Endodermal cell (in vitro differentiated cells): ENCODE measurements around the gene NMU. TPM values are rescaled to one million over a fixed set of nuclear protein-coding genes. Genes with fewer than 3 reads are reported as not detected.

ENCODE experiments used
- DNase-seq: peaks from one replicate; pipeline ENCODE4 v3.0.0-alpha.2; 2017
- H3K27ac ChIP-seq: 2 replicates; pipeline ENCODE4 v1.5.1; 2013; ENCODE audit warnings: mild to moderate bottlenecking, low read depth, low read length, moderate library complexity
- H3K27me3 ChIP-seq: 2 replicates; pipeline ENCODE4 v1.6.1; 2013; ENCODE audit warnings: mild to moderate bottlenecking, low read length, moderate library complexity; ENCODE audit not compliant: insufficient read depth, control insufficient read depth, poor library complexity, severe bottlenecking
- H3K36me3 ChIP-seq: 2 replicates; pipeline ENCODE4 v1.7.0; 2013; ENCODE audit warnings: mild to moderate bottlenecking, low read length, moderate library complexity; ENCODE audit not compliant: control insufficient read depth, insufficient read depth
- H3K4me1 ChIP-seq: one replicate; pipeline ENCODE4 v1.7.0; 2013; ENCODE audit warnings: low read length; ENCODE audit not compliant: control insufficient read depth, insufficient read depth
- H3K4me3 ChIP-seq: 2 replicates; pipeline ENCODE4 v1.5.1; 2013; ENCODE audit warnings: mild to moderate bottlenecking, low read length, moderate library complexity
- H3K9ac ChIP-seq: 2 replicates; pipeline ENCODE4 v1.6.1; 2013; ENCODE audit warnings: mild to moderate bottlenecking, low read length, moderate library complexity; ENCODE audit not compliant: poor library complexity, severe bottlenecking; ENCODE audit errors: extremely low read depth
- H3K9me3 ChIP-seq: 2 replicates; pipeline ENCODE4 v1.6.1; 2013; ENCODE audit warnings: mild to moderate bottlenecking, low read length, moderate library complexity; ENCODE audit not compliant: control insufficient read depth
- H3K27ac Mint-ChIP-seq: 2 replicates; pipeline ENCODE4 v1.8.0; 2020; ENCODE audit warnings: mixed read lengths
- H3K27me3 Mint-ChIP-seq: 2 replicates; pipeline ENCODE4 v1.8.0; 2021; ENCODE audit warnings: mild to moderate bottlenecking, mixed read lengths; ENCODE audit not compliant: insufficient read depth
- H3K36me3 Mint-ChIP-seq: 2 replicates; pipeline ENCODE4 v1.8.0; 2020; ENCODE audit warnings: low read depth, mixed read lengths
- H3K4me1 Mint-ChIP-seq: 2 replicates; pipeline ENCODE4 v1.8.0; 2020; ENCODE audit warnings: mixed read lengths
- H3K4me3 Mint-ChIP-seq: 2 replicates; pipeline ENCODE4 v1.8.0; 2020; ENCODE audit warnings: mild to moderate bottlenecking, moderate library complexity, mixed read lengths
- H3K9me3 Mint-ChIP-seq: 2 replicates; pipeline ENCODE4 v1.8.0; 2020; ENCODE audit warnings: mild to moderate bottlenecking, mixed read lengths
- WGBS, 2 experiments: methylation state at CpG; one replicate each; pipeline versions ENCODE4 v1.1.5 to v1.1.7; 2013; ENCODE audit warnings: missing lambda C conversion rate in 2 of 2, mixed read lengths in 1 of 2; ENCODE audit not compliant: insufficient coverage in 1 of 2, insufficient read length in 1 of 2; 5-methylcytosine and 5-hydroxymethylcytosine counted together
- total RNA-seq, 2 donors: library from RNA; stranded (reverse); fragmentation: NEBNext Ultra II Directional in 1 of 2; extraction: Animal tissue kit (Norgen Biotek cat#: 25700) in 1 of 2; gene quantifications; 2 replicates in 1 of 2; 3 replicates in 1 of 2; pipeline ENCODE4 v1.2.1, GENCODE V29; 2021
- TF ChIP-seq, protein P1 (sequence below): fragments of 200-600 bp; sonication (generic); conservative IDR thresholded peaks from 2 replicates; pipeline ENCODE4 v1.5.0; 2021; ENCODE audit warnings: antibody characterized with exemption, mild to moderate bottlenecking

The NMU gene
- total RNA-seq, 2 donors from 2014 or later: 9.6 to 17.2 TPM

GRCh38 chr4:55617587-55618197 lies 18.4 kb downstream of the NMU start:
- H3K4me3 Mint-ChIP-seq: no peak overlapping the region
- 93 to 100% methylated on average over 1 of the region's 1 CpG for WGBS, 2 experiments
- no peak overlapping the region for H3K27ac ChIP-seq
- peaks cover 9% of the 10 kb centered on the region for H3K9me3 Mint-ChIP-seq
- H3K27me3 ChIP-seq: no peaks in the 10 kb centered on the region
- no peak overlapping the region for H3K4me3 ChIP-seq
- no peaks in the 10 kb centered on the region for H3K4me1 ChIP-seq
- H3K36me3 ChIP-seq: no peaks in the 10 kb centered on the region
- no peak overlapping the region for H3K27ac Mint-ChIP-seq
- DNase-seq: no peak
- no peak overlapping the region for H3K9ac ChIP-seq
- H3K9me3 ChIP-seq: no peaks in the 10 kb centered on the region
- TF ChIP-seq, protein P1, sequence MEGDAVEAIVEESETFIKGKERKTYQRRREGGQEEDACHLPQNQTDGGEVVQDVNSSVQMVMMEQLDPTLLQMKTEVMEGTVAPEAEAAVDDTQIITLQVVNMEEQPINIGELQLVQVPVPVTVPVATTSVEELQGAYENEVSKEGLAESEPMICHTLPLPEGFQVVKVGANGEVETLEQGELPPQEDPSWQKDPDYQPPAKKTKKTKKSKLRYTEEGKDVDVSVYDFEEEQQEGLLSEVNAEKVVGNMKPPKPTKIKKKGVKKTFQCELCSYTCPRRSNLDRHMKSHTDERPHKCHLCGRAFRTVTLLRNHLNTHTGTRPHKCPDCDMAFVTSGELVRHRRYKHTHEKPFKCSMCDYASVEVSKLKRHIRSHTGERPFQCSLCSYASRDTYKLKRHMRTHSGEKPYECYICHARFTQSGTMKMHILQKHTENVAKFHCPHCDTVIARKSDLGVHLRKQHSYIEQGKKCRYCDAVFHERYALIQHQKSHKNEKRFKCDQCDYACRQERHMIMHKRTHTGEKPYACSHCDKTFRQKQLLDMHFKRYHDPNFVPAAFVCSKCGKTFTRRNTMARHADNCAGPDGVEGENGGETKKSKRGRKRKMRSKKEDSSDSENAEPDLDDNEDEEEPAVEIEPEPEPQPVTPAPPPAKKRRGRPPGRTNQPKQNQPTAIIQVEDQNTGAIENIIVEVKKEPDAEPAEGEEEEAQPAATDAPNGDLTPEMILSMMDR: no peak
- no peaks in the 10 kb centered on the region for H3K4me1 Mint-ChIP-seq
- peaks cover 2% of the 10 kb centered on the region for H3K27me3 Mint-ChIP-seq
- H3K36me3 Mint-ChIP-seq: no peaks in the 10 kb centered on the region

GRCh38 chr4:55615008-55615407 lies 21.1 kb downstream of the NMU start:
- Mint-ChIP-seq H3K4me1 (no peaks in the 10 kb centered on the region), H3K36me3 (no peaks in the 10 kb centered on the region), H3K27ac (no peak overlapping the region), H3K27me3 (peaks cover 2% of the 10 kb centered on the region), H3K9me3 (peaks cover 9% of the 10 kb centered on the region), H3K4me3 (no peak overlapping the region)
- H3K4me1 ChIP-seq: no peaks in the 10 kb centered on the region
- 94 to 100% methylated on average over 1 to 3 of the region's 3 CpGs for WGBS, 2 experiments
- H3K4me3 ChIP-seq: no peak overlapping the region
- no peaks in the 10 kb centered on the region for H3K9me3 ChIP-seq
- no peak overlapping the region for H3K27ac ChIP-seq
- no peaks in the 10 kb centered on the region for H3K36me3 ChIP-seq
- no peaks in the 10 kb centered on the region for H3K27me3 ChIP-seq
- DNase-seq: no peak
- no peak overlapping the region for H3K9ac ChIP-seq
- TF ChIP-seq, protein P1: no peak

- Mint-ChIP-seq H3K27ac (no peak overlapping the region), H3K4me3 (no peak overlapping the region), H3K27me3 (peaks cover 2% of the 10 kb centered on the region), H3K36me3 (no peaks in the 10 kb centered on the region), H3K4me1 (no peaks in the 10 kb centered on the region), H3K9me3 (peaks cover 5% of the 10 kb centered on the region)
- no peaks in the 10 kb centered on the region for H3K36me3 ChIP-seq
- H3K4me1 ChIP-seq: no peaks in the 10 kb centered on the region
- DNase-seq: no peak
- 78% methylated on average over 3 of the region's 3 CpGs; no CpG with 5 or more reads in 1 of the 2 experiments for WGBS, 2 experiments
- no peak overlapping the region for H3K4me3 ChIP-seq
- TF ChIP-seq, protein P1: peak; percentile 45
- H3K27me3 ChIP-seq: no peaks in the 10 kb centered on the region
- H3K27ac ChIP-seq: no peak overlapping the region
- H3K9me3 ChIP-seq: no peaks in the 10 kb centered on the region
- H3K9ac ChIP-seq: no peak overlapping the region
These were observed 22.5 kb downstream of the NMU start for GRCh38 chr4:55613621-55614020.
